Measurements from ENCODE around the gene RNPS1. TPM values are rescaled to one million over a fixed set of nuclear protein-coding genes. Genes with fewer than 3 reads are reported as not detected.

Gene RNPS1
- total RNA-seq, 1 donor: 95.0 TPM

DNA sequence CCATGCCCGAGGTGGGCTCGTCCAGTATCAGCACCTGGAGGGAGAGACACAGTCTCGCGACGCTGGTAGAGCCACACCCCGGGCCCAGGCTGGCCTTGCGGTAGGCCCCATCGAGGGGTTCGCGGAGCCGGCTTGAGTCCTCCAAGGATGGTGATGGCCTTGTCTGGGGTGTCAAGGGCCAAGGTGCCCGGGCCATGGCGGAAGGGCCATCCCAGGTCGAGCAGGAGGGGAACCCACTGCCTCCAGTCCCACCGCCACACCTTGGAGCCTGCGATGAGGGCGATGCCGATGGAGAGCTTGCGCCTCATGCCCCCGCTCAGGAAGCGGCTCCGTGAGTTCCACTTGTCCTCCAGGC is 29.6 kb upstream of the RNPS1 start:
- TF ChIP-seq, protein P1, sequence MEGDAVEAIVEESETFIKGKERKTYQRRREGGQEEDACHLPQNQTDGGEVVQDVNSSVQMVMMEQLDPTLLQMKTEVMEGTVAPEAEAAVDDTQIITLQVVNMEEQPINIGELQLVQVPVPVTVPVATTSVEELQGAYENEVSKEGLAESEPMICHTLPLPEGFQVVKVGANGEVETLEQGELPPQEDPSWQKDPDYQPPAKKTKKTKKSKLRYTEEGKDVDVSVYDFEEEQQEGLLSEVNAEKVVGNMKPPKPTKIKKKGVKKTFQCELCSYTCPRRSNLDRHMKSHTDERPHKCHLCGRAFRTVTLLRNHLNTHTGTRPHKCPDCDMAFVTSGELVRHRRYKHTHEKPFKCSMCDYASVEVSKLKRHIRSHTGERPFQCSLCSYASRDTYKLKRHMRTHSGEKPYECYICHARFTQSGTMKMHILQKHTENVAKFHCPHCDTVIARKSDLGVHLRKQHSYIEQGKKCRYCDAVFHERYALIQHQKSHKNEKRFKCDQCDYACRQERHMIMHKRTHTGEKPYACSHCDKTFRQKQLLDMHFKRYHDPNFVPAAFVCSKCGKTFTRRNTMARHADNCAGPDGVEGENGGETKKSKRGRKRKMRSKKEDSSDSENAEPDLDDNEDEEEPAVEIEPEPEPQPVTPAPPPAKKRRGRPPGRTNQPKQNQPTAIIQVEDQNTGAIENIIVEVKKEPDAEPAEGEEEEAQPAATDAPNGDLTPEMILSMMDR (IDR thresholded peaks at IDR 0.05; ENCODE audit: insufficient read depth, low read depth, low read length): no peak
- H3K4me3 ChIP-seq (ENCODE audit: low read depth, low read length): no peak overlapping the region
- no peak for DNase-seq (ENCODE audit: low read depth)

DNA sequence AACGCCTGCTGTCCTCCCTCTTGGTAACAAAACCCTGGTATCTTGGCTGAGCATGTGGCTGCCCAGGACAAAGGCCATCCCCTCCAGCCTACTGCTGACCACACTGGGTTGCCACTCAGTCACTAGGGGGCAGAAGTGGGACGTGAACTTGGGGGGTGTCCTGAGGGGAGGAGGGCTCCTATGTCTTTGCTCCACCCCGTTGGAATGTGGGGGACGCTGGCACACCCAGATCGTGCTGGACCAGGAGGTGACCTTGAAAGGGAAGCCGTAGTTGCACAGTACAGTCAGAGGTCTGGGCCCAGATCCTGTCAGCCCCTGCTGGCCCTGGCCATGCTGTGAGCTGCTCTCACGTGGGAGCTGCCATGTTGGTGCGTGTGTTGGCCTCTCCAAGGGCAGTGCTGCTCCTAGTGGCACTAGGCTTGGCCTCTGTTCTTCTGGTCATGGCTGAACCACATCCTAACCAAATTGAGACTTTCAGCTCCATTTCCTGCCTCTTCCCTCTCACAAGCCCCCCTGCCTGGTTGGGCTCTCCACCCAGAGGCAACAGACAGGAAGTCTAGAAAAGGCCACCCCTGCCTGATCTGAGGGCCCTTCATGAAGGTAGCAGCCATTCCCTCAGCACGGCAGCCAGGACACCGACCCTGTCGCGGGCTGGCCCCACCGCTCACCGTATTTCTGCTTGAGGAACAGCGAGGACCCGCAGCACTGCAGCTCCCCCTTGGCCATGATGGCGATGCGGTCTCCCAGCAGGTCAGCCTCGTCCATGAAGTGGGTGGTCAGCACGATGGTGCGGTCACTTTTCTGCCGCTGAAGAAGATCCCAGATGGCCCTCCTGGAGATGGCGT is 29.0 kb upstream of the RNPS1 start:
- peak; percentile 16 for DNase-seq (ENCODE audit: low read depth)
- TF ChIP-seq, protein P1 (IDR thresholded peaks at IDR 0.05; ENCODE audit: insufficient read depth, low read depth, low read length): peak; percentile 52
- no peak overlapping the region for H3K4me3 ChIP-seq (ENCODE audit: low read depth, low read length)

DNA sequence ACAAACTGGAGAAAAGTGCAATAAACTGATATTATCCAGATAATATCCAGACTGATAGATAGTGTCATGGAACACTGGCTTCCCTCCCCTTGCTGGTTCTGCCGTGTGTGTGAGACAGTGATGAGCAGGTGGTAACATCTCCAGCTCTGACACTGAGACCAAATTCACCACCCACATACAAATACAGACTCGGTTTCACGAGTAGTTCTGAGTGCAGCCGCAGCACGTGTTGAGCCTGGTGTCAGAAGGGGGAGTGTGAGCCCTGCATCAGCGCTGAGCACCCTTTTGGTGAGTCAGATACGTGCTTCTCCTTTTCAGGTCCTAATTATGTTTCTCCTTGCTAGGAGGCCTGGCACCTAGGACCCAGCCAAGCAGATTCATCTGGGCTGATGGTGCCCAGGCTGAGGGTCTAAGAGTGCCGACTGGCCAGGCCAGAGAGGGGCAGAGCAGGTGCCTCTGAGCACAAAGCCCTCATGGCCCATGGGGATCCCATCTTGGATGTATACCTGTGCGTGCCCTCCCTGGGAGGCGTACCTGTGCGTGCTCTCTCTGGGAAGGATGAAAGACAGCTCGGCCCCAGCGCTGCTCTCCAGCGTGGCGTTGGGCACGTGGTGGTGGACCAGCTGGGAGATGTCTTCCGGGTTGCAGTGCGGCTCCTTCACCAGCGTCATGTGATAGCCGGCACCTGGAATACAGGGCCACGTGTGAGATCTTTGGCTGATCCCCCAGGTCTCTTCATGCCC is 27.3 kb upstream of the RNPS1 start:
- no peak overlapping the region for H3K4me3 ChIP-seq (ENCODE audit: low read depth, low read length)
- no peak for DNase-seq (ENCODE audit: low read depth)
- TF ChIP-seq, protein P1 (IDR thresholded peaks at IDR 0.05; ENCODE audit: insufficient read depth, low read depth, low read length): no peak

DNA sequence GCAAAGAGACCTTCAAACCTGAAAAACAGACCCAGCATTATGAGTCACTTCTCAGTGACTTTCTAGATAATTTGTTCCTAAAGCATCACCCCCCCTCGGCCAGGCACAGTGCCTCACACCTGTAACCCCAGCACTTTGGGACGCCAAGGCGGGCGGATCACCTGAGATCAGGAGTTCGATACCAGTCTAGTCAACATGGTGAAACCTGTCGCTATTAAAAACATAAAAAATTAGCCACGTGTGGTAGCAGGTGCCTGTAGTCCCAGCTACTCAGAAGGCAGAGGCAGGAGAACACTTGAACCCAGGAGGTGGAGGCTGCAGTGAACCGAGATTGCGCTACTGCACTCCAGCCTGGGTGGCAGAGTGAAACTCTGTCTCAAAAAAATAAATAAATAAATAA is 24.3 kb upstream of the RNPS1 start:
- no peak overlapping the region for H3K4me3 ChIP-seq (ENCODE audit: low read depth, low read length)
- no peak for DNase-seq (ENCODE audit: low read depth)
- TF ChIP-seq, protein P1 (IDR thresholded peaks at IDR 0.05; ENCODE audit: insufficient read depth, low read depth, low read length): no peak

DNA sequence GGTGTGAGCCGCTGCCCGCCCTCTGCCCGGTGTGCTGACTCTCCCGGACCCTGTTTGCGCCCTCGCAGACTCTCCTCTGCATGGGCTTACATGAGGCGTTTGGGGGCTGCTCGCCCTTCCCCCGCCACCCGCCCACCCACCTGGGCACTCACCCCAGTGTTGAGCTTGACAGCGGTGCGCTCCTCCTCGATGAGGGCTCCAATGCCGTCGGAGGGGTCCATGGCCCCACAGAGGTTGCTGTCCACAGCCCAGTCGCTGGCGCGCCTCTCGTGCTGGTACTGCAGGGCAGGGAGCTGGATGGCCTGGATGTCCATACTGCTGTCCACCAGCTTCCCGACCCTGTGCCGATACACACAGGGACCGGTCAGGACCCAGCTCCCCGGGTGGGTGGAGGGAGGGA is 21.4 kb upstream of the RNPS1 start:
- DNase-seq (ENCODE audit: low read depth): no peak
- TF ChIP-seq, protein P1 (IDR thresholded peaks at IDR 0.05; ENCODE audit: insufficient read depth, low read depth, low read length): no peak
- no peak overlapping the region for H3K4me3 ChIP-seq (ENCODE audit: low read depth, low read length)

DNA sequence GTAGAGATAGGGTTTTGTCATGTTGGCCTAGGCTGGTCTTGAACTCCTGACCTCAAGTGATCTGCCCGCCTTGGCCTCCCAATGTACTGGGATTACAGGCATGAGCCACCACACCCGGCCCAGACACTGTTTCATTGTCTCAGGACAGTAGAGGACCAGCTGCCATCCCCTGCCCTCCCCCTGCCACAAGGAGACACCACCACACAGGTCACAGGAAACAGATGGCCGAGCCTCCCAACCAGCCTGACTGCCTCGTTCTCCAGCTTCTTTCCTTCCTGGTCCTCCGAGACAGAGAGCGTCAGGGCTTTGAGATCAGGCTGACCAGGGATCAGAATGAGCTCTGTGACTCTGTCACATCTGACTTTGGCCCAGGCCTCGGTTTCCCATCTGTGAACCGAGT is 20.8 kb upstream of the RNPS1 start:
- DNase-seq (ENCODE audit: low read depth): no peak
- TF ChIP-seq, protein P1 (IDR thresholded peaks at IDR 0.05; ENCODE audit: insufficient read depth, low read depth, low read length): no peak
- no peak overlapping the region for H3K4me3 ChIP-seq (ENCODE audit: low read depth, low read length)
